ENCODE data around the gene AMBRA1.

AMBRA1 gene

GRCh38 chr11:46555267-46556054 lies 38.4 kb downstream of the AMBRA1 start:
- H3K27ac ChIP-seq (ENCODE audit: low read depth, low read length) = peak overlapping the region; percentile 21
- H3K27me3 ChIP-seq (ENCODE audit: control insufficient read depth, insufficient read depth, low read length) = no peaks in the 10 kb centered on the region
- peaks cover 14% of the 10 kb centered on the region for H3K4me1 ChIP-seq (ENCODE audit: control insufficient read depth, insufficient read depth, low read length)
- no peak overlapping the region for H3K4me3 ChIP-seq (ENCODE audit: low read length)
- no peak overlapping the region for H3K9ac ChIP-seq (ENCODE audit: low read length)
- no peaks in the 10 kb centered on the region for H3K36me3 ChIP-seq (ENCODE audit: control insufficient read depth, insufficient read depth, low read length)

- no peaks in the 10 kb centered on the region for H3K36me3 ChIP-seq (ENCODE audit: control insufficient read depth, insufficient read depth, low read length)
- H3K4me1 ChIP-seq (ENCODE audit: control insufficient read depth, insufficient read depth, low read length) = peaks cover 14% of the 10 kb centered on the region
- H3K27ac ChIP-seq (ENCODE audit: low read depth, low read length) = peak overlapping the region; percentile 21
- H3K27me3 ChIP-seq (ENCODE audit: control insufficient read depth, insufficient read depth, low read length) = no peaks in the 10 kb centered on the region
- H3K9ac ChIP-seq (ENCODE audit: low read length) = no peak overlapping the region
- H3K4me3 ChIP-seq (ENCODE audit: low read length) = no peak overlapping the region
These were observed 39.3 kb downstream of the AMBRA1 start for GRCh38 chr11:46554213-46555147.

GRCh38 chr11:46553814-46554212 lies 40.0 kb downstream of the AMBRA1 start:
- H3K9ac ChIP-seq (ENCODE audit: low read length) = no peak overlapping the region
- H3K4me3 ChIP-seq (ENCODE audit: low read length) = peak overlapping the region; percentile 21
- no peaks in the 10 kb centered on the region for H3K36me3 ChIP-seq (ENCODE audit: control insufficient read depth, insufficient read depth, low read length)
- peaks cover 14% of the 10 kb centered on the region for H3K4me1 ChIP-seq (ENCODE audit: control insufficient read depth, insufficient read depth, low read length)
- no peaks in the 10 kb centered on the region for H3K27me3 ChIP-seq (ENCODE audit: control insufficient read depth, insufficient read depth, low read length)
- peak overlapping the region; percentile 45 for H3K27ac ChIP-seq (ENCODE audit: low read depth, low read length)

- Histone ChIP-seq H3K27me3 (ENCODE audit: control insufficient read depth, insufficient read depth, low read length) (no peaks in the 10 kb centered on the region), H3K4me3 (ENCODE audit: low read length) (no peak overlapping the region), H3K36me3 (ENCODE audit: control insufficient read depth, insufficient read depth, low read length) (peaks cover 9% of the 10 kb centered on the region), H3K9ac (ENCODE audit: low read length) (no peak overlapping the region), H3K4me1 (ENCODE audit: control insufficient read depth, insufficient read depth, low read length) (peaks cover 14% of the 10 kb centered on the region), H3K27ac (ENCODE audit: low read depth, low read length) (no peak overlapping the region)
These were observed 42.6 kb downstream of the AMBRA1 start for GRCh38 chr11:46551261-46551660.

- Histone ChIP-seq H3K4me3 (ENCODE audit: low read length) (no peak overlapping the region), H3K27me3 (ENCODE audit: control insufficient read depth, insufficient read depth, low read length) (no peaks in the 10 kb centered on the region), H3K9ac (ENCODE audit: low read length) (no peak overlapping the region), H3K4me1 (ENCODE audit: control insufficient read depth, insufficient read depth, low read length) (no peaks in the 10 kb centered on the region), H3K27ac (ENCODE audit: low read depth, low read length) (no peak overlapping the region), H3K36me3 (ENCODE audit: control insufficient read depth, insufficient read depth, low read length) (peaks cover 16% of the 10 kb centered on the region)
These were observed 46.2 kb downstream of the AMBRA1 start for GRCh38 chr11:46547579-46547978.

GRCh38 chr11:46543564-46543963 lies 50.3 kb downstream of the AMBRA1 start:
- no peak overlapping the region for H3K27ac ChIP-seq (ENCODE audit: low read depth, low read length)
- H3K4me3 ChIP-seq (ENCODE audit: low read length) = no peak overlapping the region
- H3K36me3 ChIP-seq (ENCODE audit: control insufficient read depth, insufficient read depth, low read length) = peaks cover 28% of the 10 kb centered on the region
- no peaks in the 10 kb centered on the region for H3K4me1 ChIP-seq (ENCODE audit: control insufficient read depth, insufficient read depth, low read length)
- H3K9ac ChIP-seq (ENCODE audit: low read length) = no peak overlapping the region
- H3K27me3 ChIP-seq (ENCODE audit: control insufficient read depth, insufficient read depth, low read length) = no peaks in the 10 kb centered on the region

- Histone ChIP-seq H3K9ac (ENCODE audit: low read length) (no peak overlapping the region), H3K4me1 (ENCODE audit: control insufficient read depth, insufficient read depth, low read length) (no peaks in the 10 kb centered on the region), H3K27me3 (ENCODE audit: control insufficient read depth, insufficient read depth, low read length) (no peaks in the 10 kb centered on the region), H3K36me3 (ENCODE audit: control insufficient read depth, insufficient read depth, low read length) (peaks cover 22% of the 10 kb centered on the region), H3K4me3 (ENCODE audit: low read length) (no peak overlapping the region), H3K27ac (ENCODE audit: low read depth, low read length) (no peak overlapping the region)
These were observed 52.0 kb downstream of the AMBRA1 start for GRCh38 chr11:46541593-46542371.

GRCh38 chr11:46540807-46541206 lies 53.0 kb downstream of the AMBRA1 start:
- Histone ChIP-seq H3K36me3 (ENCODE audit: control insufficient read depth, insufficient read depth, low read length) (peaks cover 16% of the 10 kb centered on the region), H3K4me3 (ENCODE audit: low read length) (no peak overlapping the region), H3K4me1 (ENCODE audit: control insufficient read depth, insufficient read depth, low read length) (no peaks in the 10 kb centered on the region), H3K9ac (ENCODE audit: low read length) (no peak overlapping the region), H3K27ac (ENCODE audit: low read depth, low read length) (no peak overlapping the region), H3K27me3 (ENCODE audit: control insufficient read depth, insufficient read depth, low read length) (no peaks in the 10 kb centered on the region)

GRCh38 chr11:46537537-46538295 lies 56.1 kb downstream of the AMBRA1 start:
- no peak overlapping the region for H3K4me3 ChIP-seq (ENCODE audit: low read length)
- H3K36me3 ChIP-seq (ENCODE audit: control insufficient read depth, insufficient read depth, low read length) = peaks cover 14% of the 10 kb centered on the region
- H3K27me3 ChIP-seq (ENCODE audit: control insufficient read depth, insufficient read depth, low read length) = no peaks in the 10 kb centered on the region
- no peaks in the 10 kb centered on the region for H3K4me1 ChIP-seq (ENCODE audit: control insufficient read depth, insufficient read depth, low read length)
- no peak overlapping the region for H3K9ac ChIP-seq (ENCODE audit: low read length)
- no peak overlapping the region for H3K27ac ChIP-seq (ENCODE audit: low read depth, low read length)

GRCh38 chr11:46537121-46537520 lies 56.7 kb downstream of the AMBRA1 start:
- Histone ChIP-seq H3K4me1 (ENCODE audit: control insufficient read depth, insufficient read depth, low read length) (no peaks in the 10 kb centered on the region), H3K27ac (ENCODE audit: low read depth, low read length) (no peak overlapping the region), H3K36me3 (ENCODE audit: control insufficient read depth, insufficient read depth, low read length) (peaks cover 8% of the 10 kb centered on the region), H3K4me3 (ENCODE audit: low read length) (no peak overlapping the region), H3K9ac (ENCODE audit: low read length) (no peak overlapping the region), H3K27me3 (ENCODE audit: control insufficient read depth, insufficient read depth, low read length) (no peaks in the 10 kb centered on the region)

- Histone ChIP-seq H3K27me3 (ENCODE audit: control insufficient read depth, insufficient read depth, low read length) (no peaks in the 10 kb centered on the region), H3K36me3 (ENCODE audit: control insufficient read depth, insufficient read depth, low read length) (no peaks in the 10 kb centered on the region), H3K4me3 (ENCODE audit: low read length) (no peak overlapping the region), H3K4me1 (ENCODE audit: control insufficient read depth, insufficient read depth, low read length) (no peaks in the 10 kb centered on the region), H3K27ac (ENCODE audit: low read depth, low read length) (no peak overlapping the region), H3K9ac (ENCODE audit: low read length) (no peak overlapping the region)
These were observed 58.1 kb downstream of the AMBRA1 start for GRCh38 chr11:46535688-46536087.
